ENCODE results near the gene BAG5.
A peak's percentile ranks its signal among the peaks of the same experiment; 100 is the strongest.

BAG5 gene

GRCh38 chr14:103578401-103579075 is 16.1 kb upstream of the BAG5 start:
- DNase-seq = no peak
- TF ChIP-seq POLR2A (IDR thresholded peaks at IDR 0.05; ENCODE audit: low read length) (no peak), GATA1 (IDR thresholded peaks at IDR 0.05; ENCODE audit: low read depth, low read length) (no peak)

GRCh38 chr14:103576371-103577024 is 14.0 kb upstream of the BAG5 start:
- TF ChIP-seq GATA1 (IDR thresholded peaks at IDR 0.05; ENCODE audit: low read depth, low read length) (no peak), POLR2A (IDR thresholded peaks at IDR 0.05; ENCODE audit: low read length) (no peak)
- no peak for DNase-seq

GRCh38 chr14:103574707-103575285 is 12.3 kb upstream of the BAG5 start:
- no peak for TF ChIP-seq POLR2A (IDR thresholded peaks at IDR 0.05; ENCODE audit: low read length)
- TF ChIP-seq GATA1 (IDR thresholded peaks at IDR 0.05; ENCODE audit: low read depth, low read length) = no peak
- no peak for DNase-seq

GRCh38 chr14:103574104-103574503 is 11.6 kb upstream of the BAG5 start:
- TF ChIP-seq GATA1 (IDR thresholded peaks at IDR 0.05; ENCODE audit: low read depth, low read length) (no peak), POLR2A (IDR thresholded peaks at IDR 0.05; ENCODE audit: low read length) (no peak)

GRCh38 chr14:103569408-103569807 is 7.0 kb upstream of the BAG5 start:
- no peak for DNase-seq
- TF ChIP-seq POLR2A (IDR thresholded peaks at IDR 0.05; ENCODE audit: low read length) = no peak
- no peak for TF ChIP-seq GATA1 (IDR thresholded peaks at IDR 0.05; ENCODE audit: low read depth, low read length)

More at GRCh38 chr14:103574104-103574503, 11.6 kb upstream of the BAG5 start:
- DNase-seq = no peak

- DNase-seq = no peak
- no peak for TF ChIP-seq GATA1 (IDR thresholded peaks at IDR 0.05; ENCODE audit: low read depth, low read length)
- no peak for TF ChIP-seq POLR2A (IDR thresholded peaks at IDR 0.05; ENCODE audit: low read length)
These were observed 6.5 kb upstream of the BAG5 start for GRCh38 chr14:103568952-103569351.

- no peak for TF ChIP-seq POLR2A (IDR thresholded peaks at IDR 0.05; ENCODE audit: low read length)
- no peak for TF ChIP-seq GATA1 (IDR thresholded peaks at IDR 0.05; ENCODE audit: low read depth, low read length)
- peak; percentile 31 to 34 for DNase-seq
These were observed 1.5 kb upstream of the BAG5 start for GRCh38 chr14:103563844-103564505.

GRCh38 chr14:103563226-103563620 is 766 bp upstream of the BAG5 start:
- no peak for TF ChIP-seq POLR2A (IDR thresholded peaks at IDR 0.05; ENCODE audit: low read length)
- no peak for TF ChIP-seq GATA1 (IDR thresholded peaks at IDR 0.05; ENCODE audit: low read depth, low read length)
- DNase-seq = no peak

GRCh38 chr14:103562179-103562428 is 353 bp downstream of the BAG5 start:
- no peak for TF ChIP-seq POLR2A (IDR thresholded peaks at IDR 0.05; ENCODE audit: low read length)
- TF ChIP-seq GATA1 (IDR thresholded peaks at IDR 0.05; ENCODE audit: low read depth, low read length) = no peak
- DNase-seq = peak in 1 of 2 experiments; percentile 81

GRCh38 chr14:103561381-103562178 is 877 bp downstream of the BAG5 start:
- TF ChIP-seq GATA1 (IDR thresholded peaks at IDR 0.05; ENCODE audit: low read depth, low read length) (no peak), POLR2A (IDR thresholded peaks at IDR 0.05; ENCODE audit: low read length) (no peak)
- peak; percentile 78 for DNase-seq

GRCh38 chr14:103560691-103561090 is 1.8 kb downstream of the BAG5 start:
- DNase-seq = no peak
- no peak for TF ChIP-seq POLR2A (IDR thresholded peaks at IDR 0.05; ENCODE audit: low read length)
- TF ChIP-seq GATA1 (IDR thresholded peaks at IDR 0.05; ENCODE audit: low read depth, low read length) = no peak

GRCh38 chr14:103559766-103560165 is 2.7 kb downstream of the BAG5 start:
- TF ChIP-seq POLR2A (IDR thresholded peaks at IDR 0.05; ENCODE audit: low read length) = no peak
- TF ChIP-seq GATA1 (IDR thresholded peaks at IDR 0.05; ENCODE audit: low read depth, low read length) = no peak
- DNase-seq = no peak

- no peak for DNase-seq
These were observed 4.2 kb downstream of the BAG5 start for GRCh38 chr14:103558071-103558882.

More at GRCh38 chr14:103558071-103558882, 4.2 kb downstream of the BAG5 start:
- TF ChIP-seq GATA1 (IDR thresholded peaks at IDR 0.05; ENCODE audit: low read depth, low read length) = no peak
- no peak for TF ChIP-seq POLR2A (IDR thresholded peaks at IDR 0.05; ENCODE audit: low read length)

Measured in erythroblast (primary cell).